HG03045 (cell line): ENCODE results near the gene SERPINE2.
"Not testable (repeated sequence)": the region's sequence is repeated elsewhere in the genome, so short reads cannot be mapped to it uniquely, and the experiment has no call there.

Source experiments
- ATAC-seq: cut with Tn5 transposase; IDR thresholded peaks from one replicate; pipeline ENCODE4 v1.9.1; 2021; ENCODE audit warnings: mild to moderate bottlenecking, moderate library complexity; ENCODE audit not compliant: unreplicated experiment

SERPINE2 gene

GRCh38 chr2:224016963-224017362, 22.1 kb downstream of the SERPINE2 start:
- ATAC-seq, result no peak

GRCh38 chr2:224014336-224014735, 24.8 kb downstream of the SERPINE2 start:
- no peak for ATAC-seq

- ATAC-seq, result no peak
These were observed 27.2 kb downstream of the SERPINE2 start for GRCh38 chr2:224011837-224012236.

- ATAC-seq, result no peak
These were observed 29.3 kb downstream of the SERPINE2 start for GRCh38 chr2:224009605-224010315.

GRCh38 chr2:224008702-224009261, 30.3 kb downstream of the SERPINE2 start:
- no peak for ATAC-seq

DNA sequence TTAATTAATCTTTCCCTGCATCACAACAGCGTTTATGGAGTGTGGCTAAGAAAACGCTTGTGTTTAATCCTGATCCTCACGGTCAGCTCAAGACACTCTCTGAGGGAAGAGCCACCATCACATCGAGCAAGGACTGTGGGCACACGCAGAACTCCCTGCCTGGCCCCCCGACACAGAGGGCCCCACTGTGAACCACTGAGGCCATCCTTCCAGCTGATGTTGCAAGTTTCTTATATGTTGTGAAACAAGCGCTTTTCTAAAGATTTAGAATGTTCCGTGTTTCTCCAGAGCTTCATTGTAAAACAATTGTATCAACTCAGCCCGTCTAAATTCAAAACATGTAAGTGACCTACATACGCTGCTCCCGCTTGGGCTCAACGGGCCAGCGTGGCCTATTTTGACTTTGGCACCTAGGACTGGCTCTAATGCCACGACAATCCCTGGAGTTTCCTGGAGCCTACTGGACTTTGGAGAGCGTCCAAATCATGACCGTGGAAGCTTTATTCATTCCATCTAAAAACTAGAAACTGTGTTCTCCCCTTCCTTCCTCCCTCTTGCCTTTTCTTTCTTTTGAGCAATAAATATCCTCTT, 34.9 kb downstream of the SERPINE2 start:
- no peak for ATAC-seq

DNA sequence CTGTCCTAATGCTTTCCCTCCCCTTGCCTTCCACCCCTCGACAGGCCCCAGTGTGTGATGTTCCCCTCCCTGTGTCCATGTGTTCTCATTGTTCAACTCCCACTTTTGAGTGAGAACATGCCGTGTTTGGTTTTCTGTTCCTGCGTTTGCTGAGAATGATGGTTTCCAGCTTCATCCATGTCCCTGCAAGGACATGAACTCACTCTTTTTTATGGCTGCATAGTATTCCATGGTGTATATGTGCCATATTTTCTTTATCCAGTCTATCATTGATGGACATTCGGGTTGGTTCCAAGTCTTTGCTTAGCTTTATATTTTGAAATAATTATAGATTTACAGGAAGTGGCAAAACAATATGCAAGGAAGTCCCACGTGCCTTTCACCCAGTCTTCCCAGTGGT, 38.4 kb downstream of the SERPINE2 start:
- not testable (repeated sequence) for ATAC-seq

DNA sequence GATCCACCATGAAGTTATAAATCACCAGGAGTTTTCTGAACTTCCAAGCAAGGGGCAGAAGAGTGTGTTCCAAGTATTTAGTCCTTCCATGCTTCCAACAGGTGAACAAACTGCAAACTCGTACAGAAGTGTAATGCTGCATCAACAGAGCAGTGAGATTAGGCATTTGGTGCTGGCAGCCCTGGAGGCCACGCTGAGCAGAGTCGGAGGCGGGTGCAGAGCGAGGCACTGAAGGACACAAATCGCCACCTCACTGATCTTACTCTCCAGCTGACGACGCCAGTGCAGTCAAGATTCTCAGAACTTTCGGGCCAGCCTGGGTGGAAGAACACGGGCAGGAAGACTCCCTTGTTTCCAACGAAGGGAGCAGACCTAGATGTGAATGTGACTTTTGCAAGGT, 39.2 kb downstream of the SERPINE2 start:
- no peak for ATAC-seq

- ATAC-seq, result no peak
These were observed 40.1 kb downstream of the SERPINE2 start for GRCh38 chr2:223998948-223999347.

GRCh38 chr2:223997938-223998337, 41.1 kb downstream of the SERPINE2 start:
- ATAC-seq, result no peak

DNA sequence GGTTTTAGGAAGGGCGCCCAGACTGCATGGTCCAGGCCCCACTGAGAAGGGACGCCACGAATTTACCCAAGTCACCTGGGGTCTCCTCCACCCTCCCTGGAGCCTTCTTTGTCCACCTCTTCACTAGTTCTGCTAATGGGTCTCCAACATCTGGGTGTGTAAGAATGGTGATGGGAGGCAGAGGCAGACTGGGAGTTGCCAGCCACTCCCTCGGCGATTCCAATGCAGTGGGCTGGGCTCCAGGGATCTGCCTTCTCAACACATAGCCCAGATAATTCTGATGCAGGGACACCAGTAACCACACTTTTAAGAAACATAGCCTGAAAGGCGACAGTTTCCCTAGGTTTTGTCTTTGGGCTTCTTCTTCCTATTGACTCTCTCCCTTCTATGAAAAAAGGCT, 42.7 kb downstream of the SERPINE2 start:
- no peak for ATAC-seq

DNA sequence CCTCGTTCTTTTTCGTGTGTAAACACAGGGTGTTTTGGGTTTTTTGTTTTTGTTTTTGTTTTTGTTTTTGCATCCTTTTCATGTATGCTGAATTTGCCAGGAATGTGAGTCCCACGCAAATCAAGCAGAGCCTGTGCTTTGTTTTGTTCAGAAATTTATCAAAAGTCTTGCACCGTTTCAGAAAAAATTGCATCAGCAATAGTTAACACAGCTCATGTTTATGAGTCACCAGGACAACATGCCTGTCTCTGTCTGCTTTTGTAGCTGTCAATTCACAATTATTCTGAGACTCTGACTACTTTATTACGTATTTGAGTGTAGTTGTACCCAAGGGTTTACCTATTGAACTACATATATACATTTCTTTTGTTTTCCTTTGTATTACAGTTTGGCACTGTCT, 43.5 kb downstream of the SERPINE2 start:
- ATAC-seq, result no peak

GRCh38 chr2:223994562-223995162, 44.4 kb downstream of the SERPINE2 start:
- ATAC-seq, result no peak

GRCh38 chr2:223993634-223994232, 45.4 kb downstream of the SERPINE2 start:
- ATAC-seq, result no peak

GRCh38 chr2:223991611-223992010, 47.5 kb downstream of the SERPINE2 start:
- no peak for ATAC-seq

GRCh38 chr2:223989856-223990232, 49.2 kb downstream of the SERPINE2 start:
- no peak for ATAC-seq

- ATAC-seq, result no peak
These were observed 49.8 kb downstream of the SERPINE2 start for GRCh38 chr2:223989206-223989855.

GRCh38 chr2:223981241-223981640, 57.8 kb downstream of the SERPINE2 start:
- ATAC-seq, result no peak

- ATAC-seq, result no peak
These were observed 58.3 kb downstream of the SERPINE2 start for GRCh38 chr2:223980803-223981202.

DNA sequence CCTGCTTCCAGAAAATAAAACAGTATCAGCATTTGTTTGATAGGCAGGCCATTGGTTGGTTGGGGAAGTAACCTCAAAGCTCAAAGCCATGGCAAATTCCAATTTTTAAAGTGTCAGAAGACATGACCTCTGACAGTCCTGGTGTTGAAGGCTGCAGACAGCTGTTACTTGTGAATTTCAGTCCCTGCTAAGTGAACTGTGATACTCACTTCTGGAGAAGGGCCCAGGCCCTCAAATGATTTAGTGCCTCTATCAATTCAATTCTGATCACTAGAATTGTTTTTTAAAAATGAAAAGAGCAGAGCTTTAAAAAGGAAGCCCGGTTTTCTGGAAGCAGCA, 58.7 kb downstream of the SERPINE2 start:
- no peak for ATAC-seq

DNA sequence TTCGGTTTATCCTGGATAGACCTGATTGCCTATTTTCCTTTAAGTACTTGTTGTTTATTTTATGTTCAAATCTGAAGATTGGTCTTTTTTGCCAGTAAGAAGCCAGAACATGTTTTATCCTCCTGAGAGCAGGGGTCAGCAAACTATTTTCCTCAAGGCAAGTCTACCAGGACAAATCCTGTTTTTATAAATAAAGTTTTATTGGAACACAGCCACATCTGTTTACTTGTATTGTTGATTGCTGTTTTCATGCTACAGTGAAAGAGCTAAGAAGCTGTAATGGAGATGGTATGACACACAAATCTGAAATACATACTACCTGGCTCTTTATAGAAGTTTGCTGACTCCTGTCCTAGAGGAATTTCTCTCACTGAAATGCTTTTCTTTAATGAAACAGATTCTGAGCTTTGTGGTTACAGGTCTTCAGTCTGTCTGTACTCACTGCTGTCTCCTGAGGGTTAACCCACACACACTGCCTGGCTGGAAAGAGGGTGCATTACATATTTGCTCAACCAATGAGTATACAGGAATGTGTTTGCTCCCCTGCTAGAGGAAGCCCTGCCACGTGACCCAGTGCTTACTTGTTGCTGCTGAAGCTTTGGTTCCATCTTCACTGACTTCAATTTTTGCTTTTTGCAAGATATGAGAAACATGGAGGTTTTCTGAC, 59.2 kb downstream of the SERPINE2 start:
- ATAC-seq, result no peak
